GM21576 (cell line): Measurements from ENCODE around the gene LGR6.
A peak's percentile ranks its signal among the peaks of the same experiment; 100 is the strongest.
"Not testable (repeated sequence)": the region's sequence is repeated elsewhere in the genome, so short reads cannot be mapped to it uniquely, and the experiment has no call there.

Experiments used
- ATAC-seq: cut with Tn5 transposase; IDR thresholded peaks from one replicate; pipeline ENCODE4 v1.9.1; 2021; ENCODE audit warnings: mild to moderate bottlenecking, moderate library complexity; ENCODE audit not compliant: unreplicated experiment

Gene LGR6

DNA sequence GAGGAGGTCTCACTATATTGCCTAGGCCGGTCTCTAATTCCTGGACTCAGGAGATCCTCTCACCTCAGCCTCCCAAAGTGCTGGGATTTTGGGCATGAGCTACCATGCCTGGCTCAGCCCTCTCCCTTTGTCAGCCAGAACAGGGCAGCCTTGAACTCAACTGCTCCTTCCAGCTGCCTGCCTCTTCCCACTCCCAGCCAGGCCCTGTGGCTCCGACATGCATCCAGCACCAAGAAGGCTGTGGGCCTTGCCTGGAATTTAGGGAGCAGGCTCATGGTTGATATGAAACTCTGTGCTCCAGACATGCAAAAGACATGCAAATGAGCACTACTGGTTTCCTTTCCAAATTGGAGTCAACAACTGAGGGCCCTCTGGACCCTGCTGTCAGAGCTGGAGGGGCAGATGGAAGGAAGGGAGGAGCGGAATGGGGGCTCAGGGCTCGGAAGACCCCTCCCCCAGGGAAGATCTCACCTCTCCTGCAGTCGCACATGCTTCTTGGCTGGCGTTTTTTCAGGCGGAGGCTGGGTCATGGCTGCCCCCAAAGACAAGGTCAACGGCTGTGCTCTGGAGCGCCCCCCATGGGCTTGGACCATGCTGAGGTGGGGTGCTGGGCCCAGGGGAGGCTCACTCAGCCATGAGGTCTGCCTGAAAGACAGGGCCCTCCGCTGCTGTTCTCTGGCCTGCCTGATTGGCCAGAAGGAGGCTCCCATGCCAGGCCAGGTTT is 34.6 kb upstream of the LGR6 start:
- ATAC-seq = no peak

DNA sequence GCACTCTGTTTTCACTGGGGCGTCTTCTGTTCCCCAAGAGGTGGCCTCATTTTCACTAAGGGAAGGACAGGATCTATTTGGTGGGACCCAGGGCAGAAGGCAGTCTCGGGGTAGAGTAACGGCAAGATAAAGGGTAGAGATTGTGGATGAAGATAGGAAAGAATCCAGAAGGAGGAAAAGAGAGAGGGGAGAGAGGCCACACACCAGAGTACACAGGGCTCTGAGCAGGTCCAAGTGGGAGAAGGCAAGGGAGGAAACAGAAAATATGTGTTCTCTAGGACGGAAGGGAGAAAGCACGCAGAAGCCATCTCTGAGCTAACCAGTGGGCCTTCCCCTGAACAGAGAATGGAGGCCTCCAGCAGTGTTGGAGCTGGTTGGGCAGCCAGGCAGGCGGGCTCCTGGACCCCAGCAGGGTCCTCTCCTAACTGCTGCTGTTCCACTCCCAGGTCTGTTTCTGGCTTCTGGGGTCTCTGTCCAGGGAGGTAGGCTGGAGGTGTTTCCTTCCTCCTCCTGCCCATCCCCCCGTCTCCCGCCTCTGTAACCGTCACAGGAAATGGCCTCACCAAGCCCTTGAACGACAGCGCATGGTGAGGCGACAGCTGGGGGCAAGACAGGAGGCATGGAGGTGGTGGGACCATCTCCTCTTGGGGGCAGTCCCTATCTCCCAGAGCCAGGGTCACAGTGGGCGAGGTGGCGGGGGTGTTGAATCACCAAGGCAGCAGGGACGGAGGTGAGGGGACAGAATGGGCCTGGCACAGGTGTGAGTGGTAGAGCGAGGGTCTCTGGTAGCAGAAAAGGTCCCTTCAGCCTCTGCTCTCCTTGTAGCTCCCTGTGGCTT is 33.8 kb upstream of the LGR6 start:
- no peak for ATAC-seq

- ATAC-seq = peak; percentile 40
Measured at GRCh38 chr1:202160377-202160940, 33.1 kb upstream of the LGR6 start, which contains the start of gene PTPN7. Gene PTPN7 (minus strand): TSS chr1:202160602. CDS start chr1:202159402, 1,200 bp downstream.

DNA sequence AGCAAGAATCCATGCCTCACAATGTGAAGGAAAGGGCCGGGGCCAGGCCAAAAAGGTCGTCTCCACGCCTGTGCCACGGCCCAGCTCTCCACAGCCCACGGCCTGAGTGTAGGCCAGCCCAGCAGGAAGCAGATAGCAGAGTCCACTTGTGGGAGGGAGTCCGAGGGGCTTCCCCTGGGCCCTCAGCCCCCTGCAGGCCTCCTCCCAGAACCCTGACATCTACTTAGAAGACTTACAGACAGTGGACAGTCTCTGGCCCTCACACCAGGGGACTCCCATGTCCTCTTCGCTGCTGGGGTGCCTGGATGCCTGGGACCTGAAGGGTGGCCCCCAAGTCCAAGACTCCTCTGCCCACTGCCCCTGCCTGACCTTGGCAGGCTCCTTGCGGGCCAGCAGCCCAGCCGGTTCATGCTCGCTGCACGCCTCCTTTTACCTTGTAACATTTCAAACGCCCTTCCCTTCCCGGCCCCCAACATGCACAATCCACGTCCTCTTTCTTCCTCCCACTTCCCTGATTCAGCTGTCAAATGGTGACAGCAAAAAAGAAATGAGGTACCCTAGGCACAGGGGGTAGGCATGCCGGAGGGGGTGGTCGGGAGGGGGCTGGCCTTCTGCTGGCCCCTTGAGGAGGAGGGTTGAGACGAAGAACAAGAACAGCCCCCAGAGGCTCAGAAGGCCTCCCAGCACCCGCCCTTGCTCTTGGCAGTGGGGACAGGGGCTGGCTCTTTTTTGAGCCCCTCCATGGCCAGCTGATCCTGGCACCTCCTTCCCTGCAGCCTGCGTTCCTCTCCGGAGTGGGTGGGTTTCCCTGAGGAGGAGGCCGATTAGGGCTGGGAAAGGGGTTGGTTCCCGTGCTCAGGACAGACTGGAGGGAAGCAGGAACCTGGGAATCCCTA is 32.2 kb upstream of the LGR6 start:
- ATAC-seq = no peak

- no peak for ATAC-seq
Measured at GRCh38 chr1:202162047-202162417, 31.6 kb upstream of the LGR6 start.

DNA sequence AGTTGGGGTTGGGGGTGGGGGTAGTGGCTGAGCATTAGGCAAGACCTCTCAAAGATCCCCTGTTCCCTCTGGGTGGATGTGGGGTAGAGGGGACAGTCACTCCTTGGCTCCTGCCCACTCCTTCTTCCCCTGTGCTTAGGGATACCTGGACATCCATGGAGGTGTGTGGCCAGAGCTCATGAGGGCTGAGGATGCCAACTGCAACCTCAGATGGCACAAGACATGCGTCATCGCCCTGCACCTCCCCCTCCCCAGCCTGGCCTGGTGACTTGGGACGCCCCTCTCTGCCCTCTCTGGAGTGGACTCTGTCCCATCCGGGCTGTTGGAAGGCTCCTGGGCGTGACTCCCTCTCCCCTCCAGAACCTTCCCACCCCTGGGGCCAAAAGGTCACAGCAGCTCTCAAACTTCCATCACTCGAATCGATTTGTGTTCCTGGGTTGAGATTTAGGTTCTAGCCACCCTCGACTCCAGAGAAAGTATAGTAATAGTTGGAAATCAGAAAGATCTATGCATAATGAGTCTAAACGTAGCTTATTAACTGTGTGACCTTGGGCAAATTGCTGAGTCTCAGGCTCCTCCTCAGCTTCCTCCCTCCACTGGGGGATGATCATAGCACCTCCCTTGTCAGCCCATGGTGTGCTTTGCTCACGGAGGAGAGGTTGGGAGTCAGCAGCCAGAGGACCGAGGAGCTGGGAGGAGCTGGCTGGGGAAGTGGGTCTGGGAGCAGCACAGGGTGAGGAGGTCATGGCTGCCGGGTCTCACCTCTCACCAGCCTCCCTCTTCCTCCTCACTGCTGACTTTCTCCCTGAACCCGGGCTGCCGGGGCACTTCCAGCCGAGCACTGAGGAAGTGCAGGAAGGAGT is 30.9 kb upstream of the LGR6 start:
- no peak for ATAC-seq

DNA sequence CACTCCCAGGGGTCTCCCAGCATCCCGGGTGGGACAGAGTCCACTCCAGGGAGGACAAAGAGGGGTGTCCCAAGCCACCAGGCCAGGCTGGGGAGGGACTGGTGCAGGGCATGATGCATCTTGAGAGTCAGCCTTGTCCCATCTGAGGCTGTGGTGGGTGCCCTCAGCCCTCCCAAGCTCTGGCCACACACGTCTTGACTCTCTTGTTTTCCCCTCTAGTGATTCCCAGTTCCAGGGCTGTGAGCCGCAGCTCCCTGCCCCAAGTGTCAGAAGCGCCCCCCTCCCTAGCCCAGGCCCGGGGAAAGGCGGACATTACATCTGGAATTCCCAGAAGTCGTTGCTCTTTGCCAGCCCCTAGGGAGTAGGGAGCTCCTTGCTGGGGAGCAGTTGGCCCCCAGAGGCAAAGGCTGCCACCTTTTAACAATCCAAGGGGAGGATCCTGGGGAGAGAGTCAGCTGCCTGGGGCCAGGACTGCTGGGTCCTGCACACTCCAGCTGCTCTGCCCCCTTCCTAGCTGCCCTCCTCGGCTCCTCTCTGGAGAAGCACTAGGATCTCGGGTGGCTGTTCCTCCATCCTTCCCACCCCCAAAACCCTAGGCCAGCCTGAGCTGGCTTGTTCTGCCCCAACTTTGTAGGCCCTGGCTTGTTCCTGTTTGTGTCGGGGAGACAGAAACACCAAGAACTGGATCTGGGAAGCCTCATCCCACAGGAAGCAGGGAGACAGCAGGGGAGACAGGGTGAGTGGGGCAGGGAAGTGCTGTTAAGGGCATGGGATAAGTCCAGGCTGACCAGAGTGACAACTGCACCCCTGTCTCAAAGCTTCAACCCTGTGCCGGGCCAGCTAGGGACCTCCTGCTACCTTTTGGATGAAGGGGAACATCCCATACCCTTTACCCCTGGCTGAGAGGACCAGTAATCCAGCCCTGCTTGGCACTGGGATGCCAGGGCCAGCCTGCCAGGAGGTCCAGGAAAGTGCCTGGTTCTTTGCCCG is 30.0 kb upstream of the LGR6 start:
- no peak for ATAC-seq

GRCh38 chr1:202164271-202165037 is 29.1 kb upstream of the LGR6 start:
- ATAC-seq = peak; percentile 58

GRCh38 chr1:202165267-202165941 is 28.2 kb upstream of the LGR6 start:
- ATAC-seq = no peak

DNA sequence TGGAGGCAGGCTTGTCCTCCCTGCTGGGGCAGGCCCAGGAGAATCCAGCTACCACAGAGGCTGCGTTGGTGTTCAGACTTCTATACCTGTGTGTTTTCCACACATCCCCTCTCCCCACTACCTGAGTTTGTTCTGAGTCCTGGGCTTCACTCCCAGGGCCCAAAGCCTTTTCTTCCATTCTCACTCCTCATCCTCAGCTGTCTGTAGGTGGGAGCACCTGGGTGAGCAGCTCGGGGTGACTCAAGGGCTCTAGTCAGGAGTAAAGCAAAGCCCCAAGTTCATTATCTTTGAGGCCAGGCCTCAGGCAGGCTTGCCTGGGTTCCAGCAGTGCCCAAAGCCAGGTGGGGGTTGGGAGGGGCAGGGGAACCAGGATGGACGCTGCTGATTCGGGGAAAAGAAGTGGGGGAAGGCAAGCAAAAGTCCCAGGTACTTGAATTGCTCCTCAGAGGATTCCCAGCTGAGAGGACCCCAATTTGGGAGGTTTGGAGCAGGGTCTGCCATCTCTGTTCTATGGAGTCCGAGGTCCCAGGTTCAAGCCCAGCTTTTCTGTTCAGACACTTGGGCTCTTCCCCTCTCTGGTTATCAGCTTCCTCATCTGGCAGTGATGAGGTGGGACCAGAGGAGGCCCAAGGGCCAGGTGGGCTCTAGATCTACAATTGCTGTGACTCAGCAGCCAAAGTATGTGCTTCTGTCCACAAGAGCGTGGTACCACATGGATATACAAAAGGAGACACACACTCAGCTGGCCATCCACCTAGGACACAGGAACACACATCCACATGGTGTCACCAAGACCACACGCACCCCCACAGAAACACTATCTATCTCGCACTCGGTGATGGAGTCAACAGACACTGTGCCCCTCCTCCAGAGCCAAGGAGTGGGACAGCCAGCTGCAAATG is 27.4 kb upstream of the LGR6 start:
- no peak for ATAC-seq

DNA sequence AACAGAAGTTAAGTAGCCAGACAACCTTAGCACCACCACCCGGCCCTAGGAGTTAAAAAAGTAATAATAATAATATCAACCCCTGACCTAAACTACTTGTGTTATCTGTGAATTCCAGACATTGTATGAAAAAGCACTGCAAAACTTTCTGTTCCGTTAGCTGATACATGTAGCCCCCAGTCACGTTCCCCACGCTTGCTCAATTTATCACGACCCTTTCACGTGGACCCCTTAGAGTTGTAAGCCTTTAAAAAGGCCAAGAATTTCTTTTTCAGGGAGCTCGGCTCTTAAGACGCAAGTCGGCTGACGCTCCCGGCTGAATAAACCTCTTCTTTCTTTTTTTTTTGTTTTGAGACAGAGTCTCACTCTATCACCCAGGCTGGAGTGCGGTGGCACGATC is 26.5 kb upstream of the LGR6 start:
- not testable (repeated sequence) for ATAC-seq

- ATAC-seq = no peak
Measured at GRCh38 chr1:202167708-202168415, 25.7 kb upstream of the LGR6 start.

DNA sequence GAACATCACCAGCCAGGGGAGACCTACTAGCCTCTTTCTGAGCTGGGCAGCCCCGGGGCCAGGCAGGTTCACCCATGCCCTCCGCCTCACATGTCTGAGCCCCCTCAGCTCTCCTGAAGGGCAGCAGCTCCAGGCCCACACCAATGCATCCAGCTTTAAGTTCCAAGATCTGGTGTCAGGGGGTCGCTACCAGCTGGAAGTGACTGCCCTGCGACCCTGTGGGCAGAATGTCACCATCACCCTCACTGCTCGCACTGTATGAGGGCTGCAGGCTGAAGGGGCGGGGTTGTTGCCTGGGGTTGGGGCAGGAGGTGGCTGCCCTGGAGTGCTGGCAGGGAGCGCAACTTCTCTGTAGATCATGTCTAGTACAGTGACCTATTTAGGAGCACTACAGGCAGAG is 24.7 kb upstream of the LGR6 start:
- ATAC-seq = no peak

DNA sequence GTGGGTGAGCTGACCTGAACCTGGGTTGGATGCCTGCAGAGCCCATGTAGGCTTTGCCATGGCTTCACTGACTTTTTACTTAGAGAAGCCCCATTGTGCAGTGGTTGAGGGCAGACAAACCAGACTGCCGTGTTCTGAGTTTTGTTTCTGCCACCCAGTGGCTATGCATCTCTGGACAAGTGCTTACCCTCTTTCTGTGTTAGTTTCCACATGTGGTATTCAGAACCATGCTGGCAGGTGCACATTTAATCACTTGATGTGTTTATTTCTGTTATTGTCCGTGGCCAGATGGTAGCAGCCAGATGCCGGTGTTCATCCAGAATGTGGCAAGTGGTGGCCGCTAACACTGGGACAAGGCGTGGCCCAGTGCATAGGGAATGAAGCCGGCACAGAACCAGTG is 22.9 kb upstream of the LGR6 start:
- ATAC-seq = no peak

DNA sequence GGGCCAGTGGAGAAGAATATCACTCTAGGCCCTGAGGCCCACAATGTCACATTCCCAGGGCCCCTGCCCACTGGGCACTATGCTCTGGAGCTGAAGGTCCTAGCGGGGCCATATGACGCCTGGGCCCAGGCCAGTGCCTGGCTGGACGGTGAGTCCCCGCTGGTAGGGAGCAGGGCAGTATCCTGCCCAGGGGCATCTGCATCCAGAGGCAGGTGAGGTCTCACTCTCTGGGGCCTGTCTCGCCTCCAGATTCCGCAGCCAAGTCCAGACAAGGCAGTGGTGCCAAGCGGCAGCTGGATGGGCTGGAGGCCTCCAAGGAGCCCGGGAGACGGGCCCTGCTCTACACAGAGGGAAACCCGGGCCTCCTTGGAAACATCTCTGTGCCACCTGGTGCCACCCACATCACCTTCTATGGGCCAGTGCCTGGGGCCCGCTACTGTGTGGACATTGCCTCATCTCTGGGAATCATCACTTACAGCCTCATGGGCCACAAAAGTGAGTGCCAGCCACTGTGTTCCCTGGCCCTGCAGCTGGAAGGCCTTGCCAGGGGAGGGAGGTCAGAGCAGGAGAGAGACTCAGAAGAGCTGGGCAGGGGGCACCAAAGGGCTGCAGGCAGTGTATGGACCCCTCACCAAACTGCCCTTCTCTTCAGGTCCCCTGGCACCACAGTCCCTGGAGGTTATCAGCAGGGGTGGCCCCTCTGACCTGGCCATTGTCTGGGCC is 22.1 kb upstream of the LGR6 start:
- no peak for ATAC-seq
